ENCODE results near the gene SLC25A4. TPM values are rescaled to one million over a fixed set of nuclear protein-coding genes. Genes with fewer than 3 reads are reported as not detected.
A peak's percentile ranks its signal among the peaks of the same experiment; 100 is the strongest.

The SLC25A4 gene
- total and polyA plus RNA-seq, 7 donors, result 384 to 1,107 (median 795) TPM

- DNase-seq (no peak), ATAC-seq (no peak)
- intact Hi-C loops (cut with DNase I), result no loop called here
- Histone ChIP-seq H3K9me3 (no peaks in the 10 kb centered on the region), H3K27ac (no peak overlapping the region), H3K4me1 (peaks cover 13% of the 10 kb centered on the region), H3K36me3 (ENCODE audit: insufficient read depth in 1 of 2, low read depth in 1 of 2) (no peaks in the 10 kb centered on the region), H3K27me3 (ENCODE audit: insufficient read depth in 3 of 3, low read length in 2 of 3) (no peaks in the 10 kb centered on the region), H3K4me3 (no peak overlapping the region)
- WGBS, 3 donors, result 87 to 91% (median 89%) methylated on average over 6 of the region's 6 CpGs
- TF ChIP-seq CTCF (IDR thresholded peaks at IDR 0.05), result no peak
Observed at GRCh38 chr4:185122681-185123345, 20.3 kb upstream of the SLC25A4 start.

- Histone ChIP-seq H3K9me3 (no peaks in the 10 kb centered on the region), H3K4me3 (no peak overlapping the region), H3K36me3 (ENCODE audit: insufficient read depth in 1 of 2, low read depth in 1 of 2) (no peaks in the 10 kb centered on the region), H3K27ac (no peak overlapping the region), H3K4me1 (peaks cover 9% of the 10 kb centered on the region), H3K27me3 (ENCODE audit: insufficient read depth in 3 of 3, low read length in 2 of 3) (no peaks in the 10 kb centered on the region)
- ATAC-seq (no peak), DNase-seq (no peak)
- intact Hi-C loops (cut with DNase I), result no loop called here
- TF ChIP-seq CTCF (IDR thresholded peaks at IDR 0.05), result no peak
- WGBS, 3 donors, result 59 to 68% (median 63%) methylated on average over 3 of the region's 3 CpGs
Observed at GRCh38 chr4:185124006-185124405, 19.1 kb upstream of the SLC25A4 start.

GRCh38 chr4:185127021-185127925 lies 15.8 kb upstream of the SLC25A4 start:
- WGBS, 3 donors, result 13 to 16% (median 14%) methylated on average over 52 to 64 of the region's 64 CpGs
- H3K36me3 ChIP-seq (ENCODE audit: insufficient read depth in 1 of 2, low read depth in 1 of 2), result no peaks in the 10 kb centered on the region
- DNase-seq (peak in 1 of 2 donors; percentile 20), ATAC-seq (peak; percentile 51 to 61 (median 56))
- H3K27ac ChIP-seq, result peak overlapping the region; percentile 1
- H3K9me3 ChIP-seq, result no peaks in the 10 kb centered on the region
- peak overlapping the region; percentile 88 for H3K4me3 ChIP-seq
- H3K27me3 ChIP-seq (ENCODE audit: insufficient read depth in 3 of 3, low read length in 2 of 3), result no peaks in the 10 kb centered on the region
- intact Hi-C loops (cut with DNase I), result no loop called here
- TF ChIP-seq CTCF (IDR thresholded peaks at IDR 0.05), result no peak
- no peaks in the 10 kb centered on the region for H3K4me1 ChIP-seq

GRCh38 chr4:185128272-185129119 lies 14.6 kb upstream of the SLC25A4 start:
- Histone ChIP-seq H3K9me3 (no peaks in the 10 kb centered on the region), H3K27me3 (ENCODE audit: insufficient read depth in 3 of 3, low read length in 2 of 3) (no peaks in the 10 kb centered on the region), H3K4me1 (no peaks in the 10 kb centered on the region), H3K36me3 (ENCODE audit: insufficient read depth in 1 of 2, low read depth in 1 of 2) (no peaks in the 10 kb centered on the region), H3K27ac (peak overlapping the region; percentile 71), H3K4me3 (peak overlapping the region; percentile 88)
- 2 to 7% (median 4%) methylated on average over 57 to 74 of the region's 74 CpGs for WGBS, 3 donors
- TF ChIP-seq CTCF (IDR thresholded peaks at IDR 0.05), result peak; percentile 19
- peak; percentile 26 to 61 for DNase-seq
- intact Hi-C loops (cut with DNase I), result no loop called here
- peak; percentile 69 to 83 (median 79) for ATAC-seq

All from psoas muscle (tissue), 8 donors.